ENCODE measurements around the gene NNAT.
"Not testable (repeated sequence)": the region's sequence is repeated elsewhere in the genome, so short reads cannot be mapped to it uniquely, and the experiment has no call there.

NNAT gene

DNA sequence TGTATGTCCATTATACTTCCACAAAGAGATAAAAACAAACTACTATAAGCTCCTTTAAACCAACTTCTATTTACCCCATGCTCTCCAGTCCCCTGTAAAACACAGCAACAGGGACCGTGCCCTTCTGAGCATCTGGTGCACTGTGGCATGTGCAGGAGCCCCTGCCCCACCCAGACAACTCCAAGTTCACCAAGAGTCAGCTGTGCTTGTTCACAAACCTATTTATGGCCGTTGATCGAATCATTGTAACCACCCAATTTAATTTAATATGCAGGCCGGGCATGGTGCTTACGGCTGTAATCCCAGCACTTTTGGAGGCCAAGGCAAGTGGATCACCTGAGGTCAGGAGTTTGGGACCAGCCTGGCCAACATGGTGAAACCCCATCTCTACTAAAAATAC lies 20.3 kb downstream of the NNAT start:
- no peak for DNase-seq (ENCODE audit: low spot score)

DNA sequence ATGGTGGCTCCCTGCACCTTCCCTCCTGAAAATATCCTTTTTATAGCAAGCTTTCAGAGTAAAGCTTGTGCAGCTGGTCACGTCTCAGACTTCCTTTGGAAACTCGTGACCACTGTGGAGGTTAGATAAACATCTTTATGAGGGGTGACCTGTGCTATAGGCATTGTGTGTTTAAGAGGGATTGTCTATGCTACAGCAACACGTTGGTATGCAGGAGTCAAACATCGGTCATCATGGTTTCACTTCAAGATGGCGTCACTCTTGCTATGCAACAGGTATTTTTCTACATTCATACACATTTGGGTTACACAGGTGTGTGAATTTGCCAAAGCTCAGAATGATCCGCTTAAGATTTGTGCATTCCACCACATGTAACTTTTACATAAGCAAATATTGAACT lies 21.2 kb downstream of the NNAT start:
- no peak for DNase-seq (ENCODE audit: low spot score)

DNA sequence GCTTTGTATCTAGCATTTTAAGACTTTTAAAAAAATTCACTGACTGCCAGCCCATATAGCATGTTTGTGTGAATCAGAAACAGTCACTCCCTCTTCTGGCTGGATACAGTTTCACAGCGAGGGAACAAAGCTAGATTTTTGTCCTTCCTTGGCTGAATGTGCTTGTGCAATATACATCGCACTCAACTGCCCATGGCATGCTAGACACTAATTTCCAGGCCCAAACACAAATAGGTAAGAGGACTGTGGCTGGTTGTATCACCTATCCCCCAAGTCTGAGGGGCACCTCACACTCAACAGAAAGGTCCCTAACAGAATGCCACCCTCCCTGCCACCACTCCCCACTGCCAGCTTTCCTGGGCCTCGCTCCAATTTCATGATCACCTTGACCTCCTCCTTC lies 22.8 kb downstream of the NNAT start:
- no peak for DNase-seq (ENCODE audit: low spot score)

DNA sequence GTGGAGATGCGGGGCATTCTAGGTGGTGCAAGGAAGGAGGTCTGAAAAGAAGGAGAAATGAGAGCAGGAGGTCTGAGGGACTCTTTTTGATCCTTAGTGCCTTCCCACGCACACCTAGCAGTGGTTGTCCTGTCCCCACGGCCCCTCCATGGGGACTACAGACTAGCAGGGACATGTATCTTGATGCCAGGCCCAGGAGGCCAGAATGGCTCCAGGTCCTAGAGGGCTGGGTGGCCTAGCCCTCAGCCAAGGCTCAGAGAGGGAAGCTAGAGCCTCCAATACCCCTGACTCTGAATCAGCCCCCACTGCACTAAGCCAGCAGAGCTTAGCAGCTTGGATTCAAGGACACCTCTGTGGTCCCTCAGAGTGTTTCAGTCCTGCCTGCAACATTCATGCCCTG lies 23.3 kb downstream of the NNAT start:
- no peak for DNase-seq (ENCODE audit: low spot score)

DNA sequence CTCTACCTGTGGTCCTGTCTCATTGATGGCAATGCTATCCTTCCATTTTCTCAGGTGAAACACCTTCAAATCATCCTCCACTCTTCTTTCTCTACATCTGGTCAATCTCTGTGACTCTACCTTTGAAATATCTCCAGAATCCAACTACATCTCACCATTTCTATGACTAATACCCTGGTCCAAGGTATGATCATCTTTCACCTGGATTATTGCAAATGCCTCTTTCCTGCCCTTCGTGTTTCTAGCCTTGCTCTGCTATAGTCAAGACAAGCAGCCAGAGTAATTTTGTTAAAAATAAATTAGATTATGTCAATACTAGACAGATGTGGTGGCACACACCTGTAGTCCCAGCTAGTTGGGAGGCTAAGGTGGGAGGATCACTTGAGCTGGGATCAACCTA lies 24.5 kb downstream of the NNAT start:
- DNase-seq (ENCODE audit: low spot score), result no peak

DNA sequence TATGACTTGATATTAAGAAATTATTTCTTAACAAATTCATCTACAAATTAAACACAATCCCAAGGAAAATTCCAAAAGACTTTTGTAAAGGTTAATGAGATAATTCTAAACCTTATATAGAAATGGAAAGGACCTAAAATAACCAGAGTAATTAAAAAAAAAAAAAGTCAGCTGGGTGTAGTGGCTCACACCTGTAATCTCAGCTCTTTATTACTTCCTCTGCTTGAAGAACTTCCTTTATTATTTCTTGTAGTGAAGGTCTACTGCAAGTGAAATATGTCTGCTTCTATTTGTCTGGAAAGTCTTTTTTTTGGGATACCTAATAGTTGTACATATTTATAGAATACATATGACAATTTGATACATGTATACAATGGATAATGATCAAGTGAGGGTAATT lies 26.9 kb downstream of the NNAT start:
- no peak for DNase-seq (ENCODE audit: low spot score)

DNA sequence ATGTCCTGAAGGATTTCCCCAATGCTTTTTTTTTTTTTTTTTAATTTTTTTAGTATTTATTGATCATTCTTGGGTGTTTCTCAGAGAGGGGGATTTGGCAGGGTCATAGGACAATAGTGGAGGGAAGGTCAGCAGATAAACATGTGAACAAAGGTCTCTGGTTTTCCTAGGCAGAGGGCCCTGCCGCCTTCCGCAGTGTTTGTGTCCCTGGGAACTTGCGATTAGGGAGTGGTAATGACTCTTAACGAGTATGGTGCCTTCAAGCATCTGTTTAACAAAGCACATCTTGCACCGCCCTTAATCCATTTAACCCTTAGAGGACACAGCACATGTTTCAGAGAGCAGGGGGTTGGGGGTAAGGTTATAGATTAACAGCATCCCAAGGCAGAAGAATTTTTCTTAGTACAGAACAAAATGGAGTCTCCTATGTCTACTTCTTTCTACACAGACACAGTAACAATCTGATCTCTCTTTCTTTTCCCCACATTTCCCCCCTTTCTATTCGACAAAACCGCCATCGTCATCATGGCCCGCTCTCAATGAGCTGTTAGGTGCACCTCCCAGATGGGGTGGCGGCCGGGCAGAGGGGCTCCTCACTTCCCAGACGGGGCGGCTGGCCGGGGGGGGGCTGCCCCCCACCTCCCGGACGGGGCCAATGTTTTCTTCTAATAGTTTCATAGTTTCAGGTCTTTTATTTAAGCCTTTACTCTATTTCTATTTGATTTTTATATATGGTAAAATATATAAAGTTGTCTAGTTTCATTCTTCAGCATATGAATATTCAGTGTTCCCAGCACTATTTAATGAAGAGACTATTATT lies 29.3 kb downstream of the NNAT start:
- not testable (repeated sequence) for DNase-seq (ENCODE audit: low spot score)

DNA sequence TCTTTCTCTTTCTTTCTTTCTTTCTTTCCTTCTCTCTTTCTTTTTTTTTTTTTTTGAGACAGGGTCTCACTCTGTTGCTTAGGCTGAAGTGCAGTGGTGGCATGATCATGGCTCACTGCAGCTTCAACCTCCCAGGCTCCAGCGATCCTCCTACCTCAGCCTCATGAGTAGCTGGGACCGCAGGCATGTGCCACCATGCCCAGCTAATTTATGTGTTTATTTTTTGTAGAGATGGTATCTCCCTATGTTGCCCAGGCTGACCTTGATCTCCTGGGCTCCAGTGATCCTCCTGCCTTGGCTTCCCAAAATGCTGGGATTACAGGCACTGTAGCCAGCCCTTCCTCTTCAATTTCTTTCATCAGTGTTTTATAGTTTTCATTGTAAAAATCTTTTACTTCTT lies 30.6 kb downstream of the NNAT start:
- DNase-seq (ENCODE audit: low spot score), result not testable (repeated sequence)

DNA sequence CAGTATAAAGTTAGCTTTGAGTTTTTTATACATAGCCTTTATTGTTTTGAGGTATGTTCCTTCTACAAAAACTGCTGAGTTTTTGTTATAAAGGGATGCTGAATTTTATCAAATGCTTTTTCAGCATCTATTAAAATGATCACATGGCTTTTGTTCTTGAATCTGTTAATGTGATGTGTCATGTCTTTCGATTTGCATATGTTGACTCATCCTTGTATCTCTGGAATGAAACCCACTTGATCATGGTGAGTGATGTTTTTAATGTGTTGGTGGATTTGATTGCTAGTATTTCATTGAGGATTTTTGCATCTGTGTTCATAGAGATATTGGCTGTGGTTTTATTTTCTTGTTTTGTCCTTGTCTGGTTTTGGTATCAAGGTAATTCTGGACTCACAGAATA lies 31.4 kb downstream of the NNAT start:
- DNase-seq (ENCODE audit: low spot score), result peak; percentile 37

DNA sequence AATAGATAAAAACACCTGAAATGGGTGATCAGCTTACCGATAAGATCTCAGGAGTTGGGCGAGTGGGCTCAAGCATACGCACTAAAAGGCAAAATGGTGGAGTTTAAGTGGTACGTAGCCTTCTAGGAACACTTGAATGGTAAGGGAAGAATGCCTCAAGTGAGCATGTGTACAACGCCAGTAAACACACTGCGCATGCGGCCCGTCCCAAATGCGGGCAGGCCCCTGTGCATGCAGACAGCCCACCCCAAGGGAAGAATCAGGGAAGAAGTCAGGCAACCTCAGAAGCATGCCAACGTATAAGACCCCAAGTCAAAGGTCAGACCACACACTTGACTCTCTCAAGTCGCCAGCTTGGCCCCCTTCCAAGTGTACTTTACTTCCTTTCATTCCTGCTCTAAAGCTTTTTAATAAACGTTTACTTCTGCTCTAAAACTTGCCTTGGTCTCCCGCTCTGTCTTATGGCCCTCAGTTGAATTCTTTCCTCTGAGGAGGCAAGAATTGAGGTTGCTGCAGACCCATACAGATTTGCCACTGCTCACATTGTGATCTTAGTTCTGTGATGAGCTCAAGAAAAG lies 33.8 kb downstream of the NNAT start:
- not testable (repeated sequence) for DNase-seq (ENCODE audit: low spot score)

DNA sequence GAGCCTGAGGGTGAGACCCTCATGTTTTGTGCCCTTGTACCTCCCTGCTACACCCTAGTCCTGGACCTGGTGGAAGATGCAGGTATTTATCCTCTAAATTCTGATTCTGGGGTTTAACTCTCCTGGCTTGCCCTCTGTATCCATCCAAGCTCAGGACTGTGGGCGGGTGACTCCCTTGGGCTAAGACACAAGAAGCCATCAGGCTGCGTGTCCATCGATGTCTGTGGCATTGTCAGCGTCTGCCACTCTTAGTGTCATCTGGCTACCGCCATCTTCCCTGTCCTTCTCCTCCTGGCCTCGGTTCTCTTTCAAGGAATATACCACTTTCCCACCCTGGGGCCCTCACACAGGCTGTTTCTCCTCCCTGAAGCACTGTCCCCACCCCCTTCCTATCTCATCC lies 35.5 kb downstream of the NNAT start:
- DNase-seq (ENCODE audit: low spot score), result no peak

DNA sequence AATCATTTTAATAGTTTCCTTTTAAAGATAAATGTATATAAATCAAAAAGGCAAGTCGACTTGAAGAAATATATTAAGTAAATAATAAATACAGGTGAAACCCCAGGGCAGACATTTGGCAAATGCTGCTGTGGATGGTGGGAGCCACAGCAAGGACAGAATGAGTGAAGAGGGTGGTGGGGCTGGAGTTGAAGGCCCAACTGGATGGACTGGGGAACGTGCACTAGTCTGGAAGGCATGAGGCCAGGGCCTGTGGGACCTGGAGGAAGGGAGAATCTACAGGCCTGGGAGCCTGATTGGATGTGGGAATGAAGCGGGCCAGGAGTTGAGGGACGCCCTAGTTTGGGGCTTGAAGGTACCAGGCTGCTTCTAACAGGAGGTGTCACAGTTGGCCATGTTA lies 37.3 kb downstream of the NNAT start:
- no peak for DNase-seq (ENCODE audit: low spot score)

DNA sequence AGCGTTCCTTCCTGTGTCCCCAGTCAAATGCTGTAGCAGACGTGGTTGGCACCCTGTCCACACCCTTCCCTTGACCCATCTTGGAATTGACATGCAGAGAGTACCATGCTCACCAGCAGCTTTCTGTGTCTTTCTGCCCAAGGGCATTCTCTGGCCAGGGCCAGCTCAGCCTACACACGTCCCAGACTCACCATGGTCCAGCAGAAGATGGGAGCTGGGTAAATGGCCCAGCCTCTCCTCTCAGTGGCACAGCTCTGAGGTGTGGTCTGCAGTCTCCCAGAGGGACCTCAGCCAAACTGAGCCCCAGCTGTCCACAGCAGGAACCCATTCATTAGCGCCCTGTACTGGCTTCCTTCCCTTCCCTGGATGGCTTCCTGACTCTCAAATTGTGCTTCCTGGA lies 37.7 kb downstream of the NNAT start:
- no peak for DNase-seq (ENCODE audit: low spot score)

DNA sequence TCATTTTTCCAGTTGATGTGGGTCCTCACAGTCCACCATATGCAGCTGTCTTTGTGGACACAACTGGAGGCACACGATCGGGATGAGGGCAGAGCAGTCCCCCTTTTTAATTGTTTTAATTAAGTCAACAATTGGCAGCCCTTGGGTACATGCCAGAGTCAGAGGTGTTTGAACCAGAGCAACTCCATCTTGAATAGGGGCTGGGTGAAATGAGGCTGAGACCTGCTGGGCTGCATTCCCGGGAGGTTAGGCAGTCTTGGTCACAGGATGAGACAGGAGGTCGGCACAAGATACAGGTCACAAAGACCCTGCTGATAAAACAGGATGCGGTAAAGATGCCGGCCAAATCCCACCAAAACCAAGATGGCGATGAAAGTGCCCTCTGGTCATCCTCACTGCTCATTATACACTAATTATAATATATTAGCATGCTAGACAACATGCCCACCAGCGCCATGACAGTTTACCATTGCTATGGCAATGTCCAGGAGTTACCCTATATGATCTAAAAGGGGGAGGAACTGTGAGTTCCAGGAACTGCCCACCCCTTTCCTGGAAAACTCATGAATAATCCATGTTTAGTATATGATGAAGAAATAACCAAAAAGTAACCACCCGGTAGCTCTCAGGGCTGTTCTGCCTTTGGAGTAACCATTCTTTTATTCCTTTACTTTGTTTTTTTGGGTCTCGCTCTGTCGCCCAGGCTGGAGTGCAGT lies 38.4 kb downstream of the NNAT start:
- no peak for DNase-seq (ENCODE audit: low spot score)

DNA sequence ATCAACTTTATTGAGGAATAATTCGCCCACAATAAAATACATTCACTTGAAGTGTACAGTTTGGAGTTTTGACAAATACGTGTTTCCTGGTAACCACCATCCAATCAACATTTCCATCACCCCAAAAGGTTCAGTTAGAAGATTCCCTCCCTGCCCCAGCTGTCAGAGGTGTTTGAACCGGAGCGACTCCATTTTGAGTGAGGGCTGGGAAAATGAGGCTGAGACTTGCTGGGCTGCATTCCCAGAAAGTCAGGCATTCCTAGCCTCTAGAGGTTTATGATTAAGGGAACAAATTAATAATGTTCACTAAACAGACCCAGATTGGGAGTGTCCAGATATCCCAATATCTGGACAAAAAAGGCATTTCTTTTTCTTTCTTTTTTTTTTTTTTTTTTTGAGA lies 39.6 kb downstream of the NNAT start:
- DNase-seq (ENCODE audit: low spot score), result no peak

DNA sequence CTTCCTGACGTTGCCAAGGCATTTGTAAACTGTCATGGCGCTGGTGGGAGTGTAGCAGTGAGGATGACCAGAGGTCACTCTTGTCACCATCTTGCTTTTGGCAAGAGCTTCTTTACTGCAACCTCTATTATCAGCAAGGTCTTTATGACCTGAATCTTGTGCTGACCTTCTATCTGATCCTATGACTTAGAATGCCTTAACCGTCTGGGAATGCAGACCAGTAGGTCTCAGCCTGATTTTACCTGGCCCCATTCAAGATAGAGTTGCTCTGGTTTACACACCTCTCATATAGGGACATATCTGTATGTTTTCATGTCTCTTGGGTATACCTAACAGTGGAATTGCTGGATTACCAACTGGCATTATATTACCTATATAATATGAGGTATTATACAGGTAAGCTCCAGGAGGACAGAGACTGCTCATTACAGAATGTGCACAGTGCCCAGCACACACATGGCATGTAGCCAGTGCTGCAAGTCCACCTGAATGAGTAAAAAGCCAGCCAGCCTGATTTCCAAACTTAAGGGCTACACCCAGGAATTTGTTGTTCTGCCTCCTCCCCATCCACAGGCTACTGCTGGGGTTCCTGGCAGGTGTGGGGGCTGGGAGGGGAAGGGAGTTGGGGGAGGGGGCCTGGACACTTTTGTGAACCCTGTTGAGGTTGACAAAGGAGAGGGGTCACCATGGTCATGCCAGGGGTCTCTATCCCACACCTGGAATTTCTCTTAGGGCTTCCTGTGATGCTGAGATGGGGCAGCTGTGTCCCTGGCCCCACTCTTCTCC lies 41.8 kb downstream of the NNAT start:
- DNase-seq (ENCODE audit: low spot score), result no peak

DNA sequence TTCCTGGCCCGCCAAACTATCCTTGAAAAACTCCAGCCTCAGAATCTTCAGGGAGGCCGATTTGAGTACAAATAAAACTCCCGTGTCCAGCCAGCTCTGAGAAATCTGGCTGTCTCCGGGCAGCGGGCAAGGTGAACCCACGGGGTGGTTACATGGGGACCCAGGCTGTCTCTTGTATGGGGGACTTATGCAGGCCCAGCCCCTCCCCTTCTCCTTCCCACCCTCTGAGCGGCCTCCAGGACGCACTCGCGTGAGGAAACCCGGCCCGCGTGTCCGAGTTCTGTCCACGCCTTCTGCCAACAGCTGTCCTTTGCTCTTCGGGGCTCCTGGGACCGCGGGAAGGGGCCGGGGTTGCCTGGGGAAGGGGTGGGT lies 43.0 kb downstream of the NNAT start:
- DNase-seq (ENCODE audit: low spot score), result no peak

DNA sequence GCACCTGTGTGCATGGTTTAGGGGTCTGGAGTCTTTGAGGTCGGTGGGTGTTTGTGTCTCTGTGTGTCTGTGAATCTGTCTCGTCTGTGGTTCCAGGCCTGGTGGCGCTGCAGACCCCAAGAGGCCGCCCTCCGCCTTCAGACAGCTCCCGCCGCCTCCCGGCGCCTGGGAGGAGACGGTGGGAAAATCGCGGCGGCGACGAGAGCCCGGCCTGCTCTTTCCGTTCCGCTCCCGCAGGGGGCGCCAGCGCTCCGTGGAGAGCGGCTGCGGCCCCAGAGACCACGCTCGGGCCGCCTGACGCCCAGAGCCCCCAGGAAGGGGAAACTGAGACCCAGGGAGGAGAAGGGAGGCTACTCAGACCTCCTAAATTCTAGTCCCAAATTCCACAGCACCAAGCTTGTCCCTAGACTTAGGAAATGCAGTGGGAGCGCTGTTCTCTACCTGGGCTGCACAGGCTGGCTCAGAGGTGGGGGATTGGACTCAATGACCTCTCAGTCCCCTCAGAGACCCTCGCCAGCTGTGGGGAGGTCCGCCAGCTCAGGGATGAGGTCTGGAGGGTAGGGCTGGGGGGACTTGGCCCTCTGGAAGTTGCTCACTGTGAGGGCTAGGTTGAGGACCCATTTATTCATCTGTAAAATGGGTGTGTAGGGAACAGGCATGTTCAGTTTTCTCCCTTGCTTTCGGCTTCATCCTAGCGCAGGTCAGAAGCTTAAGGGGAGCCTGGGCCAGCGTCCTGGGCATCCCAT lies 43.5 kb downstream of the NNAT start:
- peak; percentile 34 for DNase-seq (ENCODE audit: low spot score)

DNA sequence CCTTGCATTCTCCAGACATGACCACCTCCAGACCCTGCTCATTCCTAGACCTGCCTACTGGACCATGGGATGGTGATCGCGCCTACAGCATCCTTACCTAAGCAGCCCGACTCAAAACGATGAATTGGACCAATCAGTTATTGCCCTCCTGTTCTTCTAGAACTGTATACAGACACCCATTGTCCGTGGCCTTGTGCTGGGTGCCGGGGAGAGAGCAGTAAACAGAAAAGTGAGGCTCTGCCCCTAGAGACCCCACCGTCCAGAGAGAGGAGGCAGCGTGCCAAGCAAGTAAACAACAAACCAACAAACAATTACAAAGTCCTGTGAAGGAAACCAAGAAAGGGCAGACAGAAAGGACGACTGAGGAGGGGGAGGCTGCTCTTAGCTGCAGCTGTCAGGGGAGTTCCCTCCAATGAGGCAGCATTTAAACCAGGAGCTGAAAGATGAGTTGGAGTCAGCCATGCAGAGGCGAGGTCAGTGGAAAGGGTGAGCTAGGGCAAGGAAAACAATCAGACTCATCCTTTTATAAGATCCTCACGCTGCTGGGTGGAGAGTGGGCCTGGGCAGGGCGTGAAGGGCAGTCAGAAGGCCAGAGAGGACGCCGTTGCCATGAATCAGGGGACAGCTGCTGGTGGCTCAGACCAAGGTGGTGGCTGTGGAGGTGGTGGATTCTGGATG lies 44.2 kb downstream of the NNAT start:
- DNase-seq (ENCODE audit: low spot score), result no peak

DNA sequence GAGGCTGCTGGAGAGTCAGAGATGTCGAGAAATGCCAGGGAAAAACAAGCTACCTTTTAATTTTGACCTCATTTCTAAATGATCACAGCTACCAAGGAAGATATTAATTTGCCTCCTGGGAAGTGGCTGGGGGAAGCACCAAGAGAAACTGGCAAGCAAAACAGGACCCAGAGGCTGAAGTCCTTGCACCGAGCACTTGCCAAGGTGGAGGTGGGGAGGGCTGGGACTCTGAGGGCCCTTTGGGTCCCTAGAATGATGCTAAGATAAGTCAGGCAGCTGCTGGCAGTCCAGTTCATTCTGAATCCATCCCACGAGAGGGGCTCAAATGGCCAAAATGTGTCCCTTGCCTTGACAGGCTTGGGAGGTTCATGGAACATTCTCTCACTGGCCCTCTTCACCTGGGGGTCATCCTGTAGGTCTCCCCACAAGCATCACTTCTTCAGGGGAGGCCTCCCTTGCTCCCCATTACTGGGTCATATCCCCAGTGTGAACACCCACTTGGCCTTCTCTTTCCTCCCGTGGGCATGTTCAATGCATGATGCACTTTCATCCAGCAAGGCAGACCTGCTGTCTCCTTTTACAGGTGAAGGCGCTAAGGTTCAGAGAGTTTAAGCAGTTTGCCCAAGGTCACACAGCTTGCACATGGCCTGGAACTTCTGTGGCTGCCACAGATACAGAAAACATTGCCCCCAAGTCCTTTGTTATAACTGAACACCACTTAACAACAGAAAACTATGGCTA lies 45.7 kb downstream of the NNAT start:
- no peak for DNase-seq (ENCODE audit: low spot score)

DNA sequence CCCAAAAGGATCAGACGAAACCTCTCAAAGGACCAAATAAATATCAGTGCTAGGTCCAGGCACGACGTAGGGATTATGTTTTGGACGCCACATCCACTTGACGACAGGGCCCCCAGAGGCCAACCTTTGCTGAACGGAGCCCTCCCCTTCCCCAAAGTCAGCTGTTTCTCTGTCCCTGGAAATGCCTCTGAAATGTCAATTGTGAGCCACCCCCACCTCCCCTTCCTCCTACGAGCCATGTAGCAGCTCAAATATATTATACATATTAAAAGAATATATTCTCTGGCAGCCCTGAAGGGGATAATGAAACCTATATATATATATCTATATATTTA lies 46.2 kb downstream of the NNAT start:
- no peak for DNase-seq (ENCODE audit: low spot score)

Data from Ammon's horn (tissue), 1 donor.